ENCODE data around the gene CLASRP. TPM values are rescaled to one million over a fixed set of nuclear protein-coding genes. Genes with fewer than 3 reads are reported as not detected.

The CLASRP gene
- total RNA-seq, 1 experiment from 2014 or later: 126 TPM

DNA sequence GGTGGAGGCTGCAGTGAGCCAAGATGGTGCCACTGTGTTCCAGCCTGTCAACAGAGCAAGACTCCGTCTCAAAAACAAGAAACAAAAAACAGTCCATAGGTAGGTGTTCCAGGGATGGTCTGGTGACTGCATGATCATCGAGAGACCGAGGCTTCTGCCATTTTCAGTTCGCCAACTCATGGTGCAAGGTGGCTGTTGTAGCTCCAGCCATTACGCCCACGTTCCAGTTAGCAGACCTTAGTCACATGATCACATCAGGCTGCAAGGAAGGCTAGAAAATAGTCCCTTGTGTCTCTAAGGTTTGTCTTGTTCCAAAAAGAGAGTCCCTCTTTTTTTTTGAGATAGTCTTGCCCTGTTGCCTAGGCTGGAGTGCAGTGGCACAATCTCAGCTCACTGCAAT is 3.1 kb upstream of the CLASRP start:
- Mint-ChIP-seq H3K27me3 (ENCODE audit: unreplicated experiment) (no peaks in the 10 kb centered on the region), H3K4me3 (ENCODE audit: low read depth, unreplicated experiment) (no peak overlapping the region), H3K9me3 (ENCODE audit: low read depth, unreplicated experiment) (no peaks in the 10 kb centered on the region), H3K4me1 (ENCODE audit: low read depth, unreplicated experiment) (peaks cover 15% of the 10 kb centered on the region), H3K27ac (ENCODE audit: unreplicated experiment) (no peak overlapping the region), H3K36me3 (ENCODE audit: insufficient read depth, unreplicated experiment) (peaks cover 73% of the 10 kb centered on the region)
- TF ChIP-seq, protein P1, sequence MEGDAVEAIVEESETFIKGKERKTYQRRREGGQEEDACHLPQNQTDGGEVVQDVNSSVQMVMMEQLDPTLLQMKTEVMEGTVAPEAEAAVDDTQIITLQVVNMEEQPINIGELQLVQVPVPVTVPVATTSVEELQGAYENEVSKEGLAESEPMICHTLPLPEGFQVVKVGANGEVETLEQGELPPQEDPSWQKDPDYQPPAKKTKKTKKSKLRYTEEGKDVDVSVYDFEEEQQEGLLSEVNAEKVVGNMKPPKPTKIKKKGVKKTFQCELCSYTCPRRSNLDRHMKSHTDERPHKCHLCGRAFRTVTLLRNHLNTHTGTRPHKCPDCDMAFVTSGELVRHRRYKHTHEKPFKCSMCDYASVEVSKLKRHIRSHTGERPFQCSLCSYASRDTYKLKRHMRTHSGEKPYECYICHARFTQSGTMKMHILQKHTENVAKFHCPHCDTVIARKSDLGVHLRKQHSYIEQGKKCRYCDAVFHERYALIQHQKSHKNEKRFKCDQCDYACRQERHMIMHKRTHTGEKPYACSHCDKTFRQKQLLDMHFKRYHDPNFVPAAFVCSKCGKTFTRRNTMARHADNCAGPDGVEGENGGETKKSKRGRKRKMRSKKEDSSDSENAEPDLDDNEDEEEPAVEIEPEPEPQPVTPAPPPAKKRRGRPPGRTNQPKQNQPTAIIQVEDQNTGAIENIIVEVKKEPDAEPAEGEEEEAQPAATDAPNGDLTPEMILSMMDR (IDR thresholded peaks at IDR 0.05; ENCODE audit: unreplicated experiment): no peak
- no peak for DNase-seq
- CTCF ChIA-PET: no interaction called here
- intact Hi-C loops (cut with micrococcal nuclease; ENCODE audit: unreplicated experiment): no loop called here
- BruUV-seq (replicated peaks): no TSS peak

DNA sequence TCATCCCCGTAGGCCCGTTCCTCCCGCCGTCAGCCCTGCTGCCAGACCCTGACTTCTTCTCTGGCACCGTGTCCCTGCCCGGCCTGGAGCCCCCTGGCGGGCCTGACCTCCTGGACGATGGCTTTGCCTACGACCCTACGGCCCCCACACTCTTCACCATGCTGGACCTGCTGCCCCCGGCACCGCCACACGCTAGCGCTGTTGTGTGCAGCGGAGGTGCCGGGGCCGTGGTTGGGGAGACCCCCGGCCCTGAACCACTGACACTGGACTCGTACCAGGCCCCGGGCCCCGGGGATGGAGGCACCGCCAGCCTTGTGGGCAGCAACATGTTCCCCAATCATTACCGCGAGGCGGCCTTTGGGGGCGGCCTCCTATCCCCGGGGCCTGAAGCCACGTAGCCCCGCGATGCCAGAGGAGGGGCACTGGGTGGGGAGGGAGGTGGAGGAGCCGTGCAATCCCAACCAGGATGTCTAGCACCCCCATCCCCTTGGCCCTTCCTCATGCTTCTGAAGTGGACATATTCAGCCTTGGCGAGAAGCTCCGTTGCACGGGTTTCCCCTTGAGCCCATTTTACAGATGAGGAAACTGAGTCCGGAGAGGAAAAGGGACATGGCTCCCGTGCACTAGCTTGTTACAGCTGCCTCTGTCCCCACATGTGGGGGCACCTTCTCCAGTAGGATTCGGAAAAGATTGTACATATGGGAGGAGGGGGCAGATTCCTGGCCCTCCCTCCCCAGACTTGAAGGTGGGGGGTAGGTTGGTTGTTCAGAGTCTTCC is 1.3 kb upstream of the CLASRP start:
- H3K9me3 Mint-ChIP-seq (ENCODE audit: low read depth, unreplicated experiment): no peaks in the 10 kb centered on the region
- H3K4me3 Mint-ChIP-seq (ENCODE audit: low read depth, unreplicated experiment): peak overlapping the region; percentile 86
- H3K36me3 Mint-ChIP-seq (ENCODE audit: insufficient read depth, unreplicated experiment): peaks cover 79% of the 10 kb centered on the region
- no TSS peak for BruUV-seq (replicated peaks)
- TF ChIP-seq, protein P1 (IDR thresholded peaks at IDR 0.05; ENCODE audit: unreplicated experiment): no peak
- intact Hi-C loops (cut with micrococcal nuclease; ENCODE audit: unreplicated experiment): no loop called here
- H3K4me1 Mint-ChIP-seq (ENCODE audit: low read depth, unreplicated experiment): peaks cover 28% of the 10 kb centered on the region
- no peaks in the 10 kb centered on the region for H3K27me3 Mint-ChIP-seq (ENCODE audit: unreplicated experiment)
- DNase-seq: no peak
- no peak overlapping the region for H3K27ac Mint-ChIP-seq (ENCODE audit: unreplicated experiment)
- CTCF ChIA-PET: no interaction called here

DNA sequence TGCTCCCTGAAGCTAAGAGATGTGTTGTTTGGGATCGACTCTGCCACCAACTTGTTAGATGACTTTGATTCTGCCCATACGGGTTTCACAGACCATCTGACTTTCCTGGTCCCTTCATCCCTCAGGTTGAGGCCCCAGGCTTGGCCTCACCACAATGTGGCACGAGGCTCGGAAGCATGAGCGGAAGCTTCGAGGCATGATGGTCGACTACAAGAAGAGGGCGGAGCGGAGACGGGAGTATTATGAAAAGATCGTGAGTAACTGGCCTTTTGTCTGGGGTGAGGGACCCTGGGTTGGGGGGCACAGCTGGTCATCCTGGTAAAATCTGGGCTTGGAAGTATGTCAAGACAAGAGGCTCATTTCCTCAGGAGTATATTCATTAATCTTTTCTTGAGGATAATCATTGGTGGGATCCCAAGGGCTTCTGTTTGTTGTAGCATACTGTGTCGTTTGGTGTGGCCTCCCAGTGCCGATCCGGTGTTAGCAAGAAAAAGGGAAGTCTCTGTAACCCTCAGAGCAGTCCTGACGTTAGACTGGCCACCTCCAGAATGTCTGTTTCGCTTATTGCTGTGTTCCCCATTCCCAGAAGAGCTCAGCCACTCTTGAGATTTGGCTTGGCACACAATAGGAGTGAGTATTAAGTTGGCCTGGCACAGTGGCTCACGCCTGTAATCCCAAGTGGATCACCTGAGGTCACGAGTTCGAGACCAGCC is 1.4 kb downstream of the CLASRP start:
- peak overlapping the region; percentile 91 for H3K27ac Mint-ChIP-seq (ENCODE audit: unreplicated experiment)

DNA sequence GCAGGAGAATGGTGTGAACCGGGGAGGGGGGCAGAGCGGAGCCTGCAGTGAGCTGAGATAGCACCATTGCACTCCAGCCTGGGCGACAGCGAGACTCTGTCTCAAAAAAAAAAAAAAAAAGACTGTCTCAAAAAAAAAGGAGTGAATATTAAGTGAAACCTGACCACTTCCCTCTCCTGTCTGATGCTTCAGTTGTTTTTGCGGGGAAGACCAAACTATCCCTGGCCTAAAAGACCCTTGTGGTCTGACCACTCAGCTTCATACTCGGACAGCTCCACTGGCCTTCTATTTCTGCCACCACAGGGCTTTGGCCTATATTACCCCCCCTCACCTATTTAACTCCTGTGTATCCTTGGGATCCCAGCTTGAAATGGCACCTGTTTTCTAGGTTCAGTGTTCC is 2.3 kb downstream of the CLASRP start:
- peaks cover 28% of the 10 kb centered on the region for H3K4me1 Mint-ChIP-seq (ENCODE audit: low read depth, unreplicated experiment)
- intact Hi-C loops (cut with micrococcal nuclease; ENCODE audit: unreplicated experiment): no loop called here
- peak overlapping the region; percentile 24 for H3K4me3 Mint-ChIP-seq (ENCODE audit: low read depth, unreplicated experiment)
- no TSS peak for BruUV-seq (replicated peaks)
- CTCF ChIA-PET: interaction anchor here (0.7 kb wide), 1 partner anchor 25 kb away, joined by 3 read pairs; no protein-coding TSS in a partner anchor
- H3K9me3 Mint-ChIP-seq (ENCODE audit: low read depth, unreplicated experiment): no peaks in the 10 kb centered on the region
- DNase-seq: no peak
- TF ChIP-seq, protein P1 (IDR thresholded peaks at IDR 0.05; ENCODE audit: unreplicated experiment): no peak
- no peaks in the 10 kb centered on the region for H3K27me3 Mint-ChIP-seq (ENCODE audit: unreplicated experiment)
- peak overlapping the region; percentile 6 for H3K27ac Mint-ChIP-seq (ENCODE audit: unreplicated experiment)
- H3K36me3 Mint-ChIP-seq (ENCODE audit: insufficient read depth, unreplicated experiment): peaks cover 79% of the 10 kb centered on the region

More for the DNA sequence above, 1.4 kb downstream of the CLASRP start:
- TF ChIP-seq, protein P1 (IDR thresholded peaks at IDR 0.05; ENCODE audit: unreplicated experiment): no peak
- Mint-ChIP-seq H3K9me3 (ENCODE audit: low read depth, unreplicated experiment) (no peaks in the 10 kb centered on the region), H3K4me3 (ENCODE audit: low read depth, unreplicated experiment) (peak overlapping the region; percentile 86), H3K4me1 (ENCODE audit: low read depth, unreplicated experiment) (peaks cover 28% of the 10 kb centered on the region), H3K36me3 (ENCODE audit: insufficient read depth, unreplicated experiment) (peaks cover 77% of the 10 kb centered on the region), H3K27me3 (ENCODE audit: unreplicated experiment) (no peaks in the 10 kb centered on the region)
- intact Hi-C loops (cut with micrococcal nuclease; ENCODE audit: unreplicated experiment): no loop called here
- CTCF ChIA-PET: interaction anchor here (0.7 to 2.0 kb wide), 3 partner anchors 12 to 26 kb away, joined by 3 to 12 read pairs (median 3); no protein-coding TSS in a partner anchor
- DNase-seq: no peak
- TSS peak; percentile 39 for BruUV-seq (replicated peaks)
